Fibroblast of lung (primary cell): ENCODE results near the gene NDEL1.

ENCODE experiments used
- EZH2 ChIP-seq: IDR thresholded peaks from 2 replicates; pipeline ENCODE4 v1.5.1; 2012; ENCODE audit warnings: low read length, control low read depth, mild to moderate bottlenecking; ENCODE audit errors: missing control alignments
- TF ChIP-seq, protein P1 (sequence below), 2 donors: IDR thresholded peaks in 1 of 2; conservative IDR thresholded peaks in 1 of 2; 1 replicate in 1 of 2; 2 replicates in 1 of 2; pipeline ENCODE4 v1.5.1; 2011 to 2012; ENCODE audit warnings: low read length in 2 of 2, control low read depth in 1 of 2, inconsistent platforms in 1 of 2, low read depth in 1 of 2, mild to moderate bottlenecking in 1 of 2

DNA sequence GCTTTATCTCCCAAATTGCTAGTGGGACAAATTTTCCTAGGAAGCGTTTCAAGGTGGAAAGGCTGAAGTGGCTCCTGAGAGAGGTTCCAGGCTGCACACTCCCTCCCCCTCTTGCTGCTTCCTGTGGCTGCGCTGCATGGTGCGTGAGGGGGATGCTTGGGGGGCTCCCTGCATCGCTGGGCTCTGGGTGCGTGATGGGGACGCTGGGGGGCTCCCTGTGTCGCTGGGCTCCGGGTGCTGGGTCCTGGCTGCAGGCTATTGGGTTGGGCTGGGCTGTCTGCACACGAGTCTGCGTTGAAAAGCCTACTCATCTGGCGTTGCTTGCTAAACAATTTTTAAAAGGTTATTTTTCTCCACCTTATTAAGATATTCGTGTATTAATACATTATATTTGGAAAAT is 30.1 kb downstream of the NDEL1 start:
- TF ChIP-seq, protein P1, sequence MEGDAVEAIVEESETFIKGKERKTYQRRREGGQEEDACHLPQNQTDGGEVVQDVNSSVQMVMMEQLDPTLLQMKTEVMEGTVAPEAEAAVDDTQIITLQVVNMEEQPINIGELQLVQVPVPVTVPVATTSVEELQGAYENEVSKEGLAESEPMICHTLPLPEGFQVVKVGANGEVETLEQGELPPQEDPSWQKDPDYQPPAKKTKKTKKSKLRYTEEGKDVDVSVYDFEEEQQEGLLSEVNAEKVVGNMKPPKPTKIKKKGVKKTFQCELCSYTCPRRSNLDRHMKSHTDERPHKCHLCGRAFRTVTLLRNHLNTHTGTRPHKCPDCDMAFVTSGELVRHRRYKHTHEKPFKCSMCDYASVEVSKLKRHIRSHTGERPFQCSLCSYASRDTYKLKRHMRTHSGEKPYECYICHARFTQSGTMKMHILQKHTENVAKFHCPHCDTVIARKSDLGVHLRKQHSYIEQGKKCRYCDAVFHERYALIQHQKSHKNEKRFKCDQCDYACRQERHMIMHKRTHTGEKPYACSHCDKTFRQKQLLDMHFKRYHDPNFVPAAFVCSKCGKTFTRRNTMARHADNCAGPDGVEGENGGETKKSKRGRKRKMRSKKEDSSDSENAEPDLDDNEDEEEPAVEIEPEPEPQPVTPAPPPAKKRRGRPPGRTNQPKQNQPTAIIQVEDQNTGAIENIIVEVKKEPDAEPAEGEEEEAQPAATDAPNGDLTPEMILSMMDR (conservative IDR thresholded peaks at IDR 0.05 in 1 of 2, IDR thresholded peaks at IDR 0.05 in 1 of 2; ENCODE audit: low read depth in 1 of 2, low read length in 2 of 2) = no peak
- no peak for TF ChIP-seq EZH2
